A204.1 (cell line): ENCODE measurements around the gene RAI1.

Experiments
- FAIRE-seq: peaks from 2 replicates; lab custom pipeline; 2012; peaks lifted over from hg19 to GRCh38; lab: Jason Lieb, UNC

RAI1 gene

GRCh38 chr17:17832032-17832363, 150.7 kb downstream of the RAI1 start:
- FAIRE-seq, result no peak

GRCh38 chr17:17833658-17834357, 152.6 kb downstream of the RAI1 start:
- no peak for FAIRE-seq

GRCh38 chr17:17834974-17835373, 153.7 kb downstream of the RAI1 start:
- FAIRE-seq, result no peak

- FAIRE-seq, result no peak
These were observed 154.4 kb downstream of the RAI1 start for GRCh38 chr17:17835415-17836249.

GRCh38 chr17:17836250-17836817, 155.1 kb downstream of the RAI1 start:
- peak; percentile 41 for FAIRE-seq

- FAIRE-seq, result no peak
These were observed 155.6 kb downstream of the RAI1 start, which contains the start of gene SREBF1 for GRCh38 chr17:17836818-17837379. TSS of gene SREBF1 (minus strand) at chr17:17836986. CDS start at chr17:17836817, 169 bp downstream.

- no peak for FAIRE-seq
These were observed 156.1 kb downstream of the RAI1 start for GRCh38 chr17:17837380-17837821.

GRCh38 chr17:17837966-17838962, 157.0 kb downstream of the RAI1 start:
- FAIRE-seq, result no peak

- no peak for FAIRE-seq
These were observed 158.8 kb downstream of the RAI1 start for GRCh38 chr17:17839791-17840707.

GRCh38 chr17:17840751-17841591, 159.7 kb downstream of the RAI1 start:
- no peak for FAIRE-seq

- no peak for FAIRE-seq
These were observed 160.4 kb downstream of the RAI1 start for GRCh38 chr17:17841601-17842025.

GRCh38 chr17:17842111-17842876, 161.0 kb downstream of the RAI1 start:
- FAIRE-seq, result no peak

- FAIRE-seq, result no peak
These were observed 161.8 kb downstream of the RAI1 start for GRCh38 chr17:17843096-17843495.

GRCh38 chr17:17844079-17844478, 162.8 kb downstream of the RAI1 start:
- FAIRE-seq, result no peak

GRCh38 chr17:17844500-17844899, 163.2 kb downstream of the RAI1 start:
- FAIRE-seq, result no peak

- no peak for FAIRE-seq
These were observed 164.0 kb downstream of the RAI1 start for GRCh38 chr17:17845046-17845775.

GRCh38 chr17:17846003-17846402, 164.7 kb downstream of the RAI1 start:
- no peak for FAIRE-seq

GRCh38 chr17:17846645-17847044, 165.4 kb downstream of the RAI1 start:
- FAIRE-seq, result no peak
